Glutamatergic neuron (in vitro differentiated cells): ENCODE measurements around the gene MED8. TPM values are rescaled to one million over a fixed set of nuclear protein-coding genes. Genes with fewer than 3 reads are reported as not detected.

Experiments
- DNase-seq: peaks from one replicate; pipeline ENCODE4 v3.0.0; 2022
- H3K27ac Mint-ChIP-seq: one replicate; pipeline ENCODE4 v1.8.0; 2020; ENCODE audit warnings: mild to moderate bottlenecking, mixed read lengths, inconsistent platforms; ENCODE audit not compliant: unreplicated experiment
- H3K27me3 Mint-ChIP-seq: one replicate; pipeline ENCODE4 v1.8.0; 2020; ENCODE audit warnings: mild to moderate bottlenecking, moderate library complexity, mixed read lengths, inconsistent platforms; ENCODE audit not compliant: unreplicated experiment
- H3K36me3 Mint-ChIP-seq: one replicate; pipeline ENCODE4 v1.8.0; 2020; ENCODE audit warnings: mild to moderate bottlenecking, mixed read lengths, inconsistent platforms; ENCODE audit not compliant: unreplicated experiment
- H3K4me1 Mint-ChIP-seq: one replicate; pipeline ENCODE4 v1.8.0; 2020; ENCODE audit warnings: mild to moderate bottlenecking, low read depth, mixed read lengths, inconsistent platforms; ENCODE audit not compliant: unreplicated experiment
- H3K4me3 Mint-ChIP-seq: one replicate; pipeline ENCODE4 v1.8.0; 2020; ENCODE audit warnings: mild to moderate bottlenecking, mixed read lengths, inconsistent platforms; ENCODE audit not compliant: unreplicated experiment
- H3K9me3 Mint-ChIP-seq: one replicate; pipeline ENCODE4 v1.8.0; 2020; ENCODE audit warnings: mild to moderate bottlenecking, moderate library complexity, mixed read lengths, inconsistent platforms; ENCODE audit not compliant: unreplicated experiment
- total RNA-seq: library from RNA; stranded (reverse); fragmentation: NEBNext Ultra II Directional; extraction: Animal tissue kit (Norgen Biotek cat#: 25700); gene quantifications from one replicate; pipeline ENCODE4 v1.2.1, GENCODE V29; 2021; ENCODE audit not compliant: unreplicated experiment
- TF ChIP-seq, protein P1 (sequence below): fragments of 200-600 bp; sonication (generic); IDR thresholded peaks from one replicate; pipeline ENCODE4 v1.5.0; 2021; ENCODE audit not compliant: partially characterized antibody, unreplicated experiment

Gene MED8
- total RNA-seq, 1 donor from 2014 or later = 39.1 TPM

DNA sequence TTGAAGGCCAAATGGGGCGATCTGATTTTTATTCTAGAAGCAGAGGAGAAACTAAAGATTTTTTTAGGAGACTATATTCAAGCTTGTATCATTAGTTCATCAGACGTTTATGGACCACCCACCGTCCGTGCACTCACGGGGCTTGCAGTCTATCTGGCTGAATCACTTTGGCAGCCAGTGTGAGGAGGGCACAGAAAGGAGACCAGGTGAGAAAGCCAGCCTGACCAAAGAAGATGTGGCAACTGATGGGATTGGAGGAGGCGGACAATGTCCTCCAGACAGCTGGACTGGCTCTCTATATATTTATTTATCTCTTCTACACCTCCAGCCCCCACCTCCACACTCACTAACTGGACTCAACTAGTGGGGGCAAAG lies 21.0 kb downstream of the MED8 start:
- peaks cover 5% of the 10 kb centered on the region for H3K4me1 Mint-ChIP-seq
- peak overlapping the region; percentile 89 for H3K4me3 Mint-ChIP-seq
- TF ChIP-seq, protein P1, sequence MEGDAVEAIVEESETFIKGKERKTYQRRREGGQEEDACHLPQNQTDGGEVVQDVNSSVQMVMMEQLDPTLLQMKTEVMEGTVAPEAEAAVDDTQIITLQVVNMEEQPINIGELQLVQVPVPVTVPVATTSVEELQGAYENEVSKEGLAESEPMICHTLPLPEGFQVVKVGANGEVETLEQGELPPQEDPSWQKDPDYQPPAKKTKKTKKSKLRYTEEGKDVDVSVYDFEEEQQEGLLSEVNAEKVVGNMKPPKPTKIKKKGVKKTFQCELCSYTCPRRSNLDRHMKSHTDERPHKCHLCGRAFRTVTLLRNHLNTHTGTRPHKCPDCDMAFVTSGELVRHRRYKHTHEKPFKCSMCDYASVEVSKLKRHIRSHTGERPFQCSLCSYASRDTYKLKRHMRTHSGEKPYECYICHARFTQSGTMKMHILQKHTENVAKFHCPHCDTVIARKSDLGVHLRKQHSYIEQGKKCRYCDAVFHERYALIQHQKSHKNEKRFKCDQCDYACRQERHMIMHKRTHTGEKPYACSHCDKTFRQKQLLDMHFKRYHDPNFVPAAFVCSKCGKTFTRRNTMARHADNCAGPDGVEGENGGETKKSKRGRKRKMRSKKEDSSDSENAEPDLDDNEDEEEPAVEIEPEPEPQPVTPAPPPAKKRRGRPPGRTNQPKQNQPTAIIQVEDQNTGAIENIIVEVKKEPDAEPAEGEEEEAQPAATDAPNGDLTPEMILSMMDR = no peak
- peak overlapping the region; percentile 82 for H3K27ac Mint-ChIP-seq
- H3K36me3 Mint-ChIP-seq = peaks cover 6% of the 10 kb centered on the region
- DNase-seq = no peak
- peaks cover 5% of the 10 kb centered on the region for H3K27me3 Mint-ChIP-seq
- H3K9me3 Mint-ChIP-seq = peaks cover 4% of the 10 kb centered on the region

DNA sequence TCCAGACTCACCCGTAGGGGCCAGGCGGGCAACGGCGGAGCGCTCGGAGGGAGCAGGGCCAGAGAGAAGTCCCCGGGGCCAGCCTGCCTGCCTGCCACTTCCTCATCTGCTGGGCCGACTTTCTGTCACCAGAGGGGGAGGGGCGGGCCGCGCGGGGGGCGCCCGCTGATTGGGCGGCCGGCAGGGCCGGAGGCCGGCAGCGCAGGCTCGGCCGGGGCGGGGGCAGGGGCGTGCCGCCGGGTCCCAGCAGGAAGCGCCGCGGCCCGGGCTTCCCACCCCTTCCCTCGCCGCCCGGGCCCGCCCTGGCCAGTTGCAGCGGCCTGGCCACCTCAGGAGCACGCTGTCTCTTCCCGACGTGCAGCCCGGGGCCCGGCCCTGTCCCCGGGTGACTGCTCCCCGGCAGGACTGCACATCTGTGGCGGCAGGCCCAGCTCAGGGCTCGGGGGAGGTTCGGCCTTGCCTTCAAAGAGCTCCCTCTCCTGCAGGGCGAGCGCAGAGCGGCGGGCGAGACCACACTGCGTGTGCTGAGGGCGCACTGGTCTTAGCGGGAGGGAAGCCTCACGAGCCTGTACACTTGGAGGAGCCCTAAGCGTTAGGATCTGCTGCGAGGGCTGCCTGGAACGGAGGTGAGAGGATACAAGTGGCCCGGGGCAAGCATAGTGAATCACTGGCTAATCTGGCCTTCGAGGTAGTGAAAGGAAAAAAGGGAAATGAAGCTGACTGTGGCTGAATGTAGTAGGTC lies 21.5 kb downstream of the MED8 start, which contains the start of gene ELOVL1:
TSS of gene ELOVL1 (minus strand) at position 108 of the 742 bp plus-strand sequence. CDS start 2,402 bp downstream, outside the sequence.
- peaks cover 6% of the 10 kb centered on the region for H3K36me3 Mint-ChIP-seq
- peaks cover 5% of the 10 kb centered on the region for H3K27me3 Mint-ChIP-seq
- peaks cover 4% of the 10 kb centered on the region for H3K9me3 Mint-ChIP-seq
- peak within 1 kb of the TSS; percentile 89 for H3K4me3 Mint-ChIP-seq
- DNase-seq = peak; percentile 95
- H3K4me1 Mint-ChIP-seq = peaks cover 5% of the 10 kb centered on the region
- peak within 1 kb of the TSS; percentile 82 for H3K27ac Mint-ChIP-seq
- TF ChIP-seq, protein P1 = no peak

DNA sequence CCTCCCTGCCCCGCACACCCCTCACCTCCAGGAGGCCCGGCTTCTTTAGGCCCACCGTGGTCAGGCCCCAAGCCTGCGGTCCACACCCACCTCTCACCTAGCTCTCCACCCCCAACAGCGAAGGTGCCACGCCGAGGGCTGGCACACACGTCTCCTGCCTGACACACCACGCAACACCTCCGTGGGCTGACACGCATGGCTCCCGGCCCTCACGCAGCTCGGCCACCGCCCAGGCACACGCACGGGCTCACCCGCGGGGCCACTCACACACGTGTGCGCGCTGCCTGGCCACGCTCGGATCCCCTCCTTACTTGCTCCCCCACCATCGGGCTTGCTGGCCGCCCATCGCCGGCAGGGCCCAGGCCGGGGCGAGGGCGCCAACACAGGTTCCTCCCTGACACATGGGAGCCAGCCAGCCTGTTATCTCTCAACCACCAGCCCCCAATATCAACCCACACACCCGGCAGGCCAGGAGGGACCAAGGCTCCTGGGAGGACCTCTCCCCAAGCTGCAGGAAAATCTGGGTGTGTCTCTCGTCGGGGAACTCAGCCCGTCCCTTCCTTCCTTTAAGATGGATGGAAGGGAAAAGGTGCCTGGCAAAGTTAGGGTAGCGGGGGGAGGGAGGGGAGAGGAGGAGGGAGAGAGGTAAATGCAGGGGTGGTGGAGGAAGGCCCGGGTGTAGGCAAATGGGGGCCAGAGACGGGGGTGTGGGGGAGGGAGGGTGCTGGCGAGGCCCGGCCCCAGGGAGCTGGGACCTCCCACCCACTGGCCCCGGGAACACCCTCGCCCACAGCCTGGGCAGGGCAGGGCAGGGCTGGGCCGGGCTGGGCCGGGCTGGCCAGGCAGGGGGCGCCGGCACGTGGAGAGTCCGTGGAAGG lies 22.3 kb downstream of the MED8 start:
- peaks cover 5% of the 10 kb centered on the region for H3K4me1 Mint-ChIP-seq
- TF ChIP-seq, protein P1 = no peak
- peaks cover 6% of the 10 kb centered on the region for H3K36me3 Mint-ChIP-seq
- peak overlapping the region; percentile 87 for H3K4me3 Mint-ChIP-seq
- peaks cover 4% of the 10 kb centered on the region for H3K9me3 Mint-ChIP-seq
- peak overlapping the region; percentile 12 for H3K27ac Mint-ChIP-seq
- H3K27me3 Mint-ChIP-seq = peaks cover 5% of the 10 kb centered on the region
- DNase-seq = peak; percentile 32

DNA sequence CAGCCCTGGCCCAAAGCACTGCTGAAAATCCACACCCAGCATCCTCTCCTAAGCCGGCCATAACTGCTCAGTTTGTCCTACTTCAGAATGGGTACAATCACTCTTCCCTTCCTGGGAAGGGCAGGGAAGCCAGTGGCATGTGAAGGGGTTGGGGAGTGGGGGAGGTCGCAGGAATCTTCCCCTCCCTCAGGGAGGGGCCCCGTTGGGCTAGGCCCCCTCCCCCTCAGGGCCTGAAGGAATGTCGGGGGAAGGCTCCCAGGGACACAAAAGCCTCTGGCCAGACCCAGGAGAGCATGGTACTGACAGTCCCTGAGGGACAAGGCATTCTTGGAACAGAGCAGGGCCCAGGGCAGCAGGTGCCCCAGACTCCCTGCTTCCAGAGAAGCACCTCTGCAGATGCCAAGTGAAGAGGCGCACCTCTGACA lies 23.0 kb downstream of the MED8 start:
- H3K27ac Mint-ChIP-seq = no peak overlapping the region
- H3K4me3 Mint-ChIP-seq = peak overlapping the region; percentile 87
- no peak for DNase-seq
- peaks cover 4% of the 10 kb centered on the region for H3K9me3 Mint-ChIP-seq
- TF ChIP-seq, protein P1 = no peak
- H3K27me3 Mint-ChIP-seq = peaks cover 5% of the 10 kb centered on the region
- H3K4me1 Mint-ChIP-seq = peaks cover 5% of the 10 kb centered on the region
- H3K36me3 Mint-ChIP-seq = peaks cover 6% of the 10 kb centered on the region
